ENCODE measurements around the gene SPPL2A. TPM values are rescaled to one million over a fixed set of nuclear protein-coding genes. Genes with fewer than 3 reads are reported as not detected.

SPPL2A gene
- total and polyA plus RNA-seq, 2 of the 13 experiments (the other 11 are each of a cell fraction or from before 2014, with no cell fraction given) = 80.5 to 105 TPM

DNA sequence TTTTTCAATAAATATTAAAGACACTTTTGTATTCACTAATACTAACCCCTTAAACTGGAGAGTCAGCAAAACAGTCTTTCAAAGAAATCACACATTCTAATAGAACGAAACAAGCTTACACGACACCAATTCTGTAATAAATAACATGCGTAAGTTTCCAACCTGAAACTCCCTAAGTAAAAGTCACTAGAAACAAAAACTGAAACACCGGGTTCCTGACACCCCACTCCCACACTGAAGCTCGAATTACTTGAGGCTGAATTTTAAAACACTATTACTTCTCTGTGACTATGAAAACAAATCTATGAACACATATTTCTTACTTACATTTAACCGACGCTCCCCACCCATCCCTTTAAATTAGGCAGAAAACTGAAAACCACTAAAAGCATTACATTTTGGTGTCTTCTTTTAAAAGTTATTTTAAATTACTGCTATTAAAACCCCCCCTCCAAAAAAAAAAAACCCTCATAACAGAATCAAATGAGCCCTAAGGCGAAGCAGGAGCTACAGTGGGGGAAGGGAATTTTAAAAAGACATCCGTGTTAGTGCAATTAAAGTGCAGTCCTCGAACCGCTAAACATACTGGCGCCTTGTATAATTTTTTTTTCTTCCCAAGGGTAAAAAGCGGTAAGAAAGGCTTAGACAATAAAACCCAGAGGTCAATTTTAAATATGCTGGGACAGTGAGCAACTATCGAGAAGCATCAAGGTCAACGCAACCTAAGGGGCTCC lies 878 bp downstream of the SPPL2A start:
- TSS peak; percentile 78 for BruUV-seq (replicated peaks)
- H4K20me1 ChIP-seq (ENCODE audit: insufficient read depth, low read length) = no peaks in the 10 kb centered on the region
- ChIA-PET POLR2A (interaction anchor here (0.7 to 2.1 kb wide), 6 partner anchors 10 to 110 kb away, joined by 3 to 9 read pairs (median 4); partner anchors contain the start of gene TRPM7), CTCF (ENCODE audit: low intra/inter-chr PET ratio, low total read pairs) (no interaction called here)
- H2AFZ ChIP-seq (ENCODE audit: low read length) = no peak overlapping the region
- peaks cover 31% of the 10 kb centered on the region for H3K79me2 ChIP-seq (ENCODE audit: insufficient read depth, low read length)
- H3K4me1 ChIP-seq (ENCODE audit: insufficient read depth, low read length) = peaks cover 47% of the 10 kb centered on the region
- FAIRE-seq (peak; percentile 40), ATAC-seq (no peak), DNase-seq (ENCODE audit: low spot score) (no peak)
- peak overlapping the region; percentile 91 for H3K27ac ChIP-seq (ENCODE audit: extremely low read length, insufficient read depth, low read length)
- peak overlapping the region; percentile 86 for H3K9ac ChIP-seq (ENCODE audit: insufficient read depth, low read depth, low read length)
- H3K4me2 ChIP-seq (ENCODE audit: low read depth, low read length) = peak overlapping the region; percentile 75
- H3K9me3 ChIP-seq (ENCODE audit: low read length) = no peaks in the 10 kb centered on the region
- H3K27me3 ChIP-seq (ENCODE audit: control insufficient read depth in 1 of 2, insufficient read depth in 2 of 2, low read length in 2 of 2) = no peaks in the 10 kb centered on the region; a peak in 1 of 5 replicates
- H3K36me3 ChIP-seq (replicated peaks in 1 of 2; ENCODE audit: control insufficient read depth in 1 of 2, insufficient read depth in 2 of 2, low read length in 2 of 2) = no peaks in the 10 kb centered on the region; a peak in 1 of 5 replicates
- intact Hi-C loops (cut with micrococcal nuclease; ENCODE audit: unreplicated experiment) (loop anchor here (2.0 to 5.0 kb wide), 2 partner anchors 77 to 112 kb away; partner anchors contain the start of gene TRPM7), in situ Hi-C loops (cut with HindIII; ENCODE audit: extremely low pct_ligation_motif_present, low pct_unique_long_range_greater_than_20kb) (no loop called here)
- WGBS (ENCODE audit: low lambda C conversion rate) = 2% methylated on average over 15 of the region's 15 CpGs
- peak overlapping the region; percentile 68 to 94 (median 90) for H3K4me3 ChIP-seq (replicated peaks in 1 of 3; ENCODE audit: insufficient read depth in 1 of 3, low read depth in 2 of 3, low read length in 3 of 3)
- TF ChIP-seq, protein P1, sequence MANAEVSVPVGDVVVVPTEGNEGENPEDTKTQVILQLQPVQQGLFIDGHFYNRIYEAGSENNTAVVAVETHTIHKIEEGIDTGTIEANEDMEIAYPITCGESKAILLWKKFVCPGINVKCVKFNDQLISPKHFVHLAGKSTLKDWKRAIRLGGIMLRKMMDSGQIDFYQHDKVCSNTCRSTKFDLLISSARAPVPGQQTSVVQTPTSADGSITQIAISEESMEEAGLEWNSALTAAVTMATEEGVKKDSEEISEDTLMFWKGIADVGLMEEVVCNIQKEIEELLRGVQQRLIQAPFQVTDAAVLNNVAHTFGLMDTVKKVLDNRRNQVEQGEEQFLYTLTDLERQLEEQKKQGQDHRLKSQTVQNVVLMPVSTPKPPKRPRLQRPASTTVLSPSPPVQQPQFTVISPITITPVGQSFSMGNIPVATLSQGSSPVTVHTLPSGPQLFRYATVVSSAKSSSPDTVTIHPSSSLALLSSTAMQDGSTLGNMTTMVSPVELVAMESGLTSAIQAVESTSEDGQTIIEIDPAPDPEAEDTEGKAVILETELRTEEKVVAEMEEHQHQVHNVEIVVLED (CRISPR knock-in tag; IDR thresholded peaks at IDR 0.05; ENCODE audit: borderline replicate concordance) = no peak
- TF ChIP-seq AHDC1 (CRISPR knock-in tag; IDR thresholded peaks at IDR 0.05; ENCODE audit: borderline replicate concordance) (no peak), ETS1 (CRISPR knock-in tag; IDR thresholded peaks at IDR 0.05) (no peak), ZNF292 (CRISPR knock-in tag; IDR thresholded peaks at IDR 0.05; ENCODE audit: borderline replicate concordance, low read depth) (no peak), ATF5 (CRISPR knock-in tag; IDR thresholded peaks at IDR 0.05; ENCODE audit: low read depth) (no peak), ATF1 (CRISPR knock-in tag; IDR thresholded peaks at IDR 0.05) (no peak; the same call in 1 of the 2 replicates), ZSCAN31 (CRISPR knock-in tag; IDR thresholded peaks at IDR 0.05; ENCODE audit: low read depth) (no peak), XRCC5 (optimal IDR thresholded peaks at IDR 0.05; ENCODE audit: low read length) (no peak), ZNF878 (CRISPR knock-in tag; IDR thresholded peaks at IDR 0.05) (0 out of 2 replicates have a peak, but pooled peaks have one; percentile 16), ZNF510 (CRISPR knock-in tag; IDR thresholded peaks at IDR 0.05; ENCODE audit: low read depth) (0 out of 2 replicates have a peak, but pooled peaks have one; percentile 7), ZNF772 (CRISPR knock-in tag; IDR thresholded peaks at IDR 0.05) (no peak), ZNF350 (CRISPR knock-in tag; IDR thresholded peaks at IDR 0.05; ENCODE audit: borderline replicate concordance, low read depth) (no peak), ZBTB3 (CRISPR knock-in tag; IDR thresholded peaks at IDR 0.05; ENCODE audit: borderline replicate concordance, low read depth) (no peak)

All from HepG2 (cell line).